ENCODE measurements around the gene POU6F2.

DNA sequence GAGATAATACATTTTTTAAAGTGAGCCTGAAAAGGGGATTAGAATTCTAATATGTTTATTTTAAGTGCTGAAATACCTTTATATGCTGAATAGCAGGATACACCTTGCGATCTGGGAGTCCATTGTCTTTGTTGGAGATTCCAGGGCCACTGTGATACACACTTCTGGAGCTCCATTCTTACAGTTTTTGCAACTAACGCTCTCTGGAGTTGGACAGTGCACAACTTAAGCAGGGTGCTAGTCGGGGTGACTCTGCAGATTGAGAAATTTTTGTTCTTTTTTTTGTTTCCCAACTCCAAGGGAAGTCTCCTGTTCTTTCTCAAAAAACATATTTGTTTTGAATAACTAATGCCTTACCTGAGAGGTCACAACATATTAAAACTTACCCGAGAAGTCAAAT, 23.7 kb upstream of the POU6F2 start:
- TF ChIP-seq, protein P1, sequence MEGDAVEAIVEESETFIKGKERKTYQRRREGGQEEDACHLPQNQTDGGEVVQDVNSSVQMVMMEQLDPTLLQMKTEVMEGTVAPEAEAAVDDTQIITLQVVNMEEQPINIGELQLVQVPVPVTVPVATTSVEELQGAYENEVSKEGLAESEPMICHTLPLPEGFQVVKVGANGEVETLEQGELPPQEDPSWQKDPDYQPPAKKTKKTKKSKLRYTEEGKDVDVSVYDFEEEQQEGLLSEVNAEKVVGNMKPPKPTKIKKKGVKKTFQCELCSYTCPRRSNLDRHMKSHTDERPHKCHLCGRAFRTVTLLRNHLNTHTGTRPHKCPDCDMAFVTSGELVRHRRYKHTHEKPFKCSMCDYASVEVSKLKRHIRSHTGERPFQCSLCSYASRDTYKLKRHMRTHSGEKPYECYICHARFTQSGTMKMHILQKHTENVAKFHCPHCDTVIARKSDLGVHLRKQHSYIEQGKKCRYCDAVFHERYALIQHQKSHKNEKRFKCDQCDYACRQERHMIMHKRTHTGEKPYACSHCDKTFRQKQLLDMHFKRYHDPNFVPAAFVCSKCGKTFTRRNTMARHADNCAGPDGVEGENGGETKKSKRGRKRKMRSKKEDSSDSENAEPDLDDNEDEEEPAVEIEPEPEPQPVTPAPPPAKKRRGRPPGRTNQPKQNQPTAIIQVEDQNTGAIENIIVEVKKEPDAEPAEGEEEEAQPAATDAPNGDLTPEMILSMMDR (IDR thresholded peaks at IDR 0.05), result no peak
- TF ChIP-seq POLR2AphosphoS5 (IDR thresholded peaks at IDR 0.05), result no peak
- TF ChIP-seq POLR2A (IDR thresholded peaks at IDR 0.05), result no peak
- TF ChIP-seq EP300 (IDR thresholded peaks at IDR 0.05; ENCODE audit: low read depth), result no peak

Measured in transverse colon (tissue), 4 donors.